DMS 273 (cell line): ENCODE results near the gene C11orf54.

Experiments used
- DNase-seq: peaks from one replicate; lab custom pipeline; 2025; ENCODE audit not compliant: unreplicated experiment; lab: John Stamatoyannopoulos, UW

C11orf54 gene

GRCh38 chr11:93741094-93741881 is at the start of gene C11orf54, which contains the start of gene TAF1D:
TSS of gene C11orf54 (plus strand) at chr11:93741672. CDS start at chr11:93747394, 5,722 bp downstream.
TSS of gene TAF1D (minus strand) at chr11:93741495. CDS start at chr11:93739304, 2,191 bp downstream.
- DNase-seq: peak; percentile 98

- no peak for DNase-seq
Observed at GRCh38 chr11:93694109-93694508, 47.4 kb upstream of the C11orf54 start.

DNA sequence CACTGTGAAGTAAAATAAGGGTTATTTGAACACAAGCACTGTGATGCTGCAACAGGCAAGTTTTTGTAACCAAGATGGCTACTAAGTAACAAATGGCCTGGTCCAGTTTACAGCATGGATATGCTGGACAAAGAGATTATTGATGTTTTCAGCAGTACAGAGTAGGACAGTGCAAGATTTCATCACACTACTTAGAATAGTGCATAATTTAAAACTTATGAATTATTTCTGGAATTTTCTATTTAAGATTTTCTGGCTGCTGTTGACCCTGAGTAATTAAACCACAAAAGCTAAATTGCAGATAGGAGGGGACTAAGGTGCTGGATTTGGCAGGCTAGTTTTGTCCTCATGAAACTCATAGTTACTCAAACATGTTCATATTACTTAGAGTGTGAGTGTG is 46.9 kb upstream of the C11orf54 start:
- DNase-seq: no peak

GRCh38 chr11:93697611-93698010 is 43.9 kb upstream of the C11orf54 start:
- DNase-seq: no peak

DNA sequence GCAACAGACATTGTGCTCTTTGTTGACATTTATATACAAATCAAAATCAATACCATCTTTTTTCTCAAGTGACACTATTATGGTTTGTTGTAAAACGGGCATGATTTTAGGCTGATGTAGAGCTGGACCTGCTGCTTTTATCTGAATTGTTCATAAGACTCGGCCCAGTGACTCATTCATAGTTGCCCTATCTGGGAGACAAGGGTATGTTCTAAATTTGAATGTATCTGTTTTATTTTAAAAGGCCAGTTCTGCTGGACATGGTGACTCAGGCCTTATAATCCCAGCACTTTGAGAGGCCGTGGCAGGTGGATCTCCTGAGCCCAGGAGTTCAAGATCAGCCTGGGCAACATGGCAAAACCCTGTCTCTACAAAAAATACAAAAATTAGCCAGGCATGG is 40.6 kb upstream of the C11orf54 start:
- no peak for DNase-seq

DNA sequence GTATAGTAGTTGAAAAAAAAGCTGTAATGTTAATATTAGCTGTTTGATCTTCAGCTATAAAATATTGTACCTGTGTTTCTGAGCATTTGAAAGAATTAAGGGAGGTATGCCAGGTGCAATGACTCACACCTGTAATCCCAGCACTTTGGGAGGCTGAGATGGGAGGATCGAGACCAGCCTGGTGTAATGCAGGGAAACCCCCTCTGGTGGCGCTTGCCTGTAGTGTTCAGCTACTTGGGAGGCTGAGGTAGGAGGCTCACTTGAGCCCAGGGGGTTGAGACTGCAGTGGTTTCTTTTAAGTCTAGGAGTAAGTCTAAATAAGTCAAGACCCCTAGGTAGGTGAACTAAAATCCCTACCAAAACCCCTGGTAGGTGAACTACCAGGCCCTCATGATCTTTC is 37.2 kb upstream of the C11orf54 start:
- DNase-seq: peak; percentile 1

DNA sequence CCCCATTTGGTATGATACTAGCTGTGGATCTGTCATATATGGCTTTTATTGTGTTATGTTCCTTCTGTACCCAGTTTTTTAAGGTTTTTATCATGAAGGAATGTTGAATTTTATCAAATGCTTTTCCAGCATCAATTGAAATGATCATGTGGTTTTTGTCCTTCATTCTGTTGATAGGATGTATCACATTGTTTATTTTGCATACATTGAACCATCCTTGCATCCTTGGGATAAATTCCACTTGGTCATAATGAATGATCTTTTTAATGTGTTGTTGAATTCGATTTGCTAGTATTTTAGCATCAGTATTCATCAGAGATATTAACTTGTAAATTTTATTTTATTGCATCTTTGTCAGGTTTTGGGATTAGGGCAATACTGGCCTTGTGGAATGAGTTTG is 31.2 kb upstream of the C11orf54 start:
- DNase-seq: no peak

GRCh38 chr11:93712678-93713077 is 28.8 kb upstream of the C11orf54 start:
- no peak for DNase-seq

GRCh38 chr11:93715797-93716396 is 25.6 kb upstream of the C11orf54 start:
- DNase-seq: no peak

DNA sequence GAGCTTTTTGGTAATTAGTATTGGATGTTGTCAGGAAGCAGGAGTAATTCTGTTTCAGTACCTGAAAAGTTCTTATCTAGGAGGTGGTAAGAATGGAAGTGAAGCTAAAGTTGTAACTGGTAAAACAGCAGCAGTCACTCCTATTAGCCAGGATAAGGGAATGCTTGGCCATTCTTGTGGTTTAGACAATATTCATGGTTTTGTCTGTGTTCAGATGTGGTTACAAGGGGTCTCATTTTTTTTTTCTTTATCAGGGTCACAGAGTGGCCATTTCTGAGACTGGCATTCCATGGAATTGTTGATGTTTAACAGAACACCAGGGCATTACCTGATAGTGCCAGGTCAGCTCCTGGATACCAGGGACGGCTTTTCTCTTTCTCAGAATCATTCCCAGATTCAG is 24.0 kb upstream of the C11orf54 start:
- no peak for DNase-seq

DNA sequence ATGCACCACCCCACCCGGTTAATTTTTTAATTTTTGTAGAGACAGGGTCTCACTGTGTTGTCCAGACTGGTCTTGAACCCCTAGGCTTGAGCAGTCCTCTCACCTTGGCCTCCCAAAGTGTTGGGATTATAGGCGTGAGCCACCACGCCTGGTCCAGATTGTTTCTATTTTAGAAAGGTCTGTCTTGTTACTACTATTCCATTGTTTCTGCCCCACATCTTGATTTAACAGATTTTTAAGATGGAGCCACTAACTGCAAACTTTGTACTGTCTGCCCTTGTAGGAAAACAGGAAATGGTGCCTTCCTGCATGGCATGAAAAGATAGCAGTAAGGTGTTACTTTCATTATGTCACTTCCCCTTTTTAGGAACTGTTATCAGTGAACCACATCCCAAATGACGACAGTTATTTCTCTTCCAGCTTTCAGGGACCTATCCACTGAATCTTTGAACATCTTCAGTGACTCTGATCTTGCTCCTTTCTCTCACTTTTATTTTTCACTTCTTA is 23.4 kb upstream of the C11orf54 start:
- DNase-seq: no peak

DNA sequence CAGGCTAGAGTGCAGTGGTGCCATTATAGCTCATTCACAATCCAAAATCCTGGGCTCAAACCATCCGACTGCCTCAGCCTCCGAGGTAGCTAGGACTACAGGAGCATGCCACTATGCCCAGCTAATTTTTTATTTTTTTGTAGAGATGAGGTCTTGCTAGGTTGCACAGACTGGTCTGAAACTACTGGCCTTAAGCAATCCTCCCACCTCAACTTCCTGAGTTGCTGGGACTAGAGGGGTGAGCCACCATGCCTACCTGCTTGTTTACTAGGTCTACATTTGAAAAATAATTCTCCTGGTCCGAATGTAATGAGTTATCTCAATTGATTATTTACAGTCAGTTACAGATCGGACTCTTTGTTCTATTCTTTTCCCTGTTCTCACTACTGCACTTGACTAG is 22.2 kb upstream of the C11orf54 start:
- DNase-seq: no peak

DNA sequence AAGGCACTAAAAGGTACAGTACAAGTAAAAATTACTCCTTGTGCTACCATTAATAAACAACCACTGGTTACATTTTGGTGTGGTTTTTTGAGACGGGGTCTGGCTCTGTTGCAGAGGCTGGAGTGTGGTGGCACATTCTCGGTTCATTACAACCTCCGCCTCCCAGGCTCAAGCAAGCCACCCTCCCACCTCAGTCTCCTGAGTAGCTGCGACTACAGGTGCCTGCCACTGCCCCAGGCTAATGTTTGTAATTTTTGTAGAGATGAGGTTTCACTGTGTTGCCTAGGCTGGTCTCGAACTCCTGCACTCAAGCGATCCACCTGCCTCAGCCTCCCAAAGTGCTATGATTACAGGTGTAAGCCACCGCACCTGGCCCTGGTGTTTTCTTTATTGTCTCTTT is 20.9 kb upstream of the C11orf54 start:
- DNase-seq: no peak

DNA sequence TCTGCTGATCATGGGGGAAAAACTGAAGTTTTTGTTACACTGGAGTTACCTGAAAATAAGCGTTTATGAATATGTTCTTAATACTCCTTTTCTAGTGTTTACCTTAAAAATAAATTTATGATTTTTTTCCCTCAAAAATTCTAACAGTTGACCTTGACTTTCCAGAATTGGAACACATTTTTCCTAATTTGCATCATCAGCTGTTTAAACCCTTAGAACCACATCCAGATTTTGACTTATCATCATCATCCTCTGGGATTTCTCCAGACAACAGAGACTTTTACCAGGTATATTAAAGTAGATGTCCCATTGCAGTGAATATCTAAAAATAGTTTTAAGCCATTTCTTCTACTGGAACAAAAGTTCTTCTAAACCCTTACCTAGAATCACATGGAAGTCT is 17.4 kb upstream of the C11orf54 start:
- no peak for DNase-seq

DNA sequence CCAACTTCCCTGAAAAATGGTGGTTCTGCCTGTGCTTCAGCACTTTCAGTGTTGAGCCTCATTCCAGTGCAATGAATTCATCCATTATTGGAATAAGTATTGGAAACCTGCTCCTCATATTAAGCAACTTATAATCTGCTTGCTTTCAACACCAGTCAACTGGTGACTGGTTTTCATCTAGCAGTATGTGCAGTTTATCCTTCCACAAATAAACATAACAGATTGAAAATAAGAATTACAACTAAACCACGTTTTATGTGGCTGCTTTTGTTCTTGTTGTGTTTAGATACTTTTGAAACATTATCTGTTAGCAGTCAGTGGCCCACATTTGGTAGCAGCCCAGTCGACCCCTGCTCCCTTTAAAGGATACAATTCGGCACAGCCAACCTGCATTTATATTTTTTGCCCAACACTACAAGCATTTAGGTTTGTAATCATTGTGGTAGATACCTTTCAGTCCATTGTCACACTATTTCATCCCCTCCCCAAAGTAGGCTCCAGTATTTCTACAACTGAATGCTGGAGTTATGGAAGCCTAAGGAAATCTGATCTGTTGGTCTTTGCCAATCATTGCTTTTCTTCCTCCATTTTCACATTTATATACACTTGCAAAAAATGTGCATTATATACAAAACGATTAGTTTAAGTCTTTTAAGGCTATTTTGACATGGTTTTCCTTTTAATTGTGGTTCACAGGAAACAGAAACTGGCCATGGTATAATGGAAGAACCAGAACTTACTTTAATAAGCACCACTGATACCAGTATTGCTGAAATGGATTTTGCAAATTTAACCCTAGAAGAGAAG is 13.3 kb upstream of the C11orf54 start:
- DNase-seq: peak; percentile 39

- DNase-seq: peak; percentile 36
Observed at GRCh38 chr11:93728792-93729128, 12.7 kb upstream of the C11orf54 start.

GRCh38 chr11:93729129-93729616 is 12.3 kb upstream of the C11orf54 start:
- DNase-seq: peak; percentile 36

DNA sequence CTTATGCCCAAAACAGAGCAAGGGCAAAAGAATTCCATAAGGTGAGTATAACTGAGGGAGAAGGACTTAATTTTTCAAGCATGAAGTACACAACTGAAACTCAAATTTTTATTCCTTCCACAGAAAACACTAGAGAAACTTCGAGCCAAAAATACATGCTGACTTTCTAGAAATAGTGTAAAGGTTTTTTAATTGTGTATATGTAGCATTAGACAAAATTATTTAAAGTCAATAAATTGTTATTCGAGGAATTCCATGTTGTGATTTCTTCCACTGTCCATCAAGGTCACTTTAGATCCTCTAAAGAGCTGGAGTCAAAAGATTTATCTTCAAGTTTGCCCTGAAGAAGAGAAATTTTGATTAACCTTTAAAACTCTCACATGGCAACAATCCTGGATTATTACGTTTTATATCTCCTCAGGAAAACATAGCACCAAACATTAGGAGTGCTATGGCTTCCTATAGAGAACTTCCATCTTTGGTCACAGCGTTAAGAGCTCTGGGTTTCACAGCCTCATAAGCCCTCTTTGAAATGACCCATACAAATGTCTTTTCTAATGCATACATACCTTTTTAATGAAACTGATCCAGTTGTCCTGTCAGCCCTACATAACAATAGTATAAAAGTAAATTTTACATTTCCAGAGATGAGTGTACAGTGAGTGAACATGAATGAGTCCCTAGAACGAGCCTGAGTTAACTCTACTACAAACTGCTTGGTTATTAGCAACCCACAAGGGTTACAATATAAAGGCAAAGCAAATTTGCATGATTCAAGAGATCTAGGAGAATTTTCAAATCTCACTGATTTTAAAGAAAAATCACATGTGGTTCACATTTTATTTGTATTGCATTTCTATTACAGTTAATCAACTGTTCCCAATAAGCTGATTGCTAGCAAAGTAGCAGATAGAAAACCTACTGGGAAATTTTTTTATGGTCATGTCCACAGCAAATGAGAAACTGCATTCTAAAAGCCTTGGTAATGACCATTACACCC is 11.1 kb upstream of the C11orf54 start:
- peak; percentile 15 for DNase-seq

DNA sequence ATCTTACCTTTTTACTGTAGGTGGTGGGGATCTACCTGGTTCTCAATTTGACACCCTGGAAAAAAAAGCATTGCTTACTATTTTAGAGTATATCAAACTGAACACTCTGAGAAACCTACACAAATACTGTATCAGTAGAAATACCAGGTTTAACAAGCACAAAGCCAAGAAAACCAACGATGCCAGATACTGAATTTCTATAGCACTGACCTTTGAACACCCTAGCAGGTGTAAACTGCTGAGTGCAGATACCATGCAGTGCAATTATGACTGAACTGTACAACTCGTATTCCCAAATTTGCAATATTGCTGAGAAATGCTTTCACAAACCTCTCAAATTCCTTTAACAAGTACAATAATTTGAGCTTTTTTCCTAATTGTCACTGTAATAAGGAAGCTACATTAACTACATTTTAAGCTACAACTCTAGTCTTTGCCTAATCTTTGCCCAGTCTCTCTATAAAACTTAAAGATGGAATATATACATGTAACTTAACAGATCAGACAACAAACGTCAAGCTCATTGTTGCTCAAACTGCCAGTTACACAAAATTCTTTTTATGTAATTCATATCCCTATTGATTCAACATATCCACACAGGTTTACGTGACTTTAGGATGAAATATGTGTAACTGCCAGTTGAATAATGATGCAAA is 9.1 kb upstream of the C11orf54 start:
- DNase-seq: peak; percentile 12

DNA sequence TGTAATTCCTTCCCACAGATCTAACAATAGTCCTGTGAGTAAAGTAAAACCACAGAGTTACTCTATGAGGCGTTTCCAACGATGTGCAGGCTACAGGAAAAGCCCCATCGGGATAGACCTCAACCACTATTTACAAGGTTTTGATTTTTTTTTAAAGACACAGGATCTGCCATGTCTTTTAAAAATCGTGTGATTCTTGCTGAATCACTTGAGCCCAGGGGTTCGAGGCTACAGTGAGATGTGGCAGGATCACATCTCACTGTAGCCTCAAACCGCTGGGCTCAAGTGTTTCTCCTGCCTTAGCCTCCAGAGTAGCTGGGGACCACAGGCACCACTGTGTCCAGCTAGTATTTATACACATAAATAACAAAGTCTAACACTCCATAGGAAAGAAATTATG is 8.0 kb upstream of the C11orf54 start:
- peak; percentile 6 for DNase-seq
